NCI-H128 (cell line): ENCODE data around the gene ASXL2.

ENCODE experiments used
- DNase-seq: peaks from one replicate; lab custom pipeline; 2025; ENCODE audit not compliant: unreplicated experiment; lab: John Stamatoyannopoulos, UW

Gene ASXL2

DNA sequence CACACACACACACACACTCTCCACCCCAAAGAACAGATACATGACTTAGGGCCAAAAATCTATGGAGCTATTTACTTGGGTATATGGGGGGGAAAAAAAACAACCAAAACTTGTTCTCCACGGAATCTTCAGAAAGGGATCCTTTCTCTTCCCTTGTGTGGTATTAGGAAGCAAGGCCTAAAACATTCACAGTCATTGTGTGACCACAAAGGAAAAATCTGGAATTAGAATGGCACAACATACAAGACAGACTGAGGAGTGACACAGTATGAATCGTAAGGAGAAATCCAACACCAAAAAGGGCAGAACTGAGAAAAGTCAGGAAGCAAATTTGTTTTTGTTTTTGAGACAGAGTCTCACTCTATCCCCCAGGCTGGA is 70.3 kb downstream of the ASXL2 start:
- no peak for DNase-seq

DNA sequence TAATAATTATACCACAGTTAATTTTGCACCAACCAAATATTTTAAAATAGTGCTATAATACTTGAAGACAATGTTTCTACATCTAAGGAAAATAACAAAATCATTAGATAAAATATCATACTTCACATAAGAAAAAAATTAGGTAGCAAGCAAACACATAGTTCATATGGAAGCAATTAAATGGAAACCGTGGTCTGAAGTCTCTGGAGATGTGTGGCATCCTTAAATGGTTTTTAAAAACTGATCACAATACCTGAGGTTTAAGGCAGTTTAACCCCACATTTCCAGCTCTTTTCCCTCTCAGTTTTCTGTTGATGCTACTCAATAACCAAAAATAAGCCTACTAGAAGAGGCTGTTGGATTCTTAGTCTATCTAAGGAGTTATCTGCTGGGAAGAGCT is 71.3 kb downstream of the ASXL2 start:
- DNase-seq, result no peak

- DNase-seq, result no peak
Measured at GRCh38 chr2:25805987-25806386, 72.3 kb downstream of the ASXL2 start.

DNA sequence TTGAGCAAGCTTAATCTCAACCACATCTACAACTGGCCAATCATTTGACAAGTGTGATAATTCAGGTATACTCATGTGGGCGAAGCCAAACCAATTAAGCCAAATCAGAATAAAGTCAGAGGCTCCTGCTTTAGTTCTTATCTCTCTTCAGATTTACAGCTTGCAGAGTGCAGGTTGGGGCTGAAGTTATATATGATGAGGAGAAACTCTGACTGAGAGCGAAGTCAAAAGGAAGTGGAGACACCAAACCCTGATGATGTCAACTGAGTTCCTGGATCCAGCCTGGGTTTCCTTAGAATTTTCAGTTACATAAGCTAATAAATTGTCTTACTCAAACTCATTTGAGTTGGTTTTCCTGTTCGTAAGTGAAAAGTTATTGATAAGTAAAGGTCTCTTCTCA is 73.9 kb downstream of the ASXL2 start:
- DNase-seq, result no peak

- no peak for DNase-seq
Measured at GRCh38 chr2:25799301-25799700, 79.0 kb downstream of the ASXL2 start.

- DNase-seq, result no peak
Measured at GRCh38 chr2:25797620-25798488, 80.4 kb downstream of the ASXL2 start.

DNA sequence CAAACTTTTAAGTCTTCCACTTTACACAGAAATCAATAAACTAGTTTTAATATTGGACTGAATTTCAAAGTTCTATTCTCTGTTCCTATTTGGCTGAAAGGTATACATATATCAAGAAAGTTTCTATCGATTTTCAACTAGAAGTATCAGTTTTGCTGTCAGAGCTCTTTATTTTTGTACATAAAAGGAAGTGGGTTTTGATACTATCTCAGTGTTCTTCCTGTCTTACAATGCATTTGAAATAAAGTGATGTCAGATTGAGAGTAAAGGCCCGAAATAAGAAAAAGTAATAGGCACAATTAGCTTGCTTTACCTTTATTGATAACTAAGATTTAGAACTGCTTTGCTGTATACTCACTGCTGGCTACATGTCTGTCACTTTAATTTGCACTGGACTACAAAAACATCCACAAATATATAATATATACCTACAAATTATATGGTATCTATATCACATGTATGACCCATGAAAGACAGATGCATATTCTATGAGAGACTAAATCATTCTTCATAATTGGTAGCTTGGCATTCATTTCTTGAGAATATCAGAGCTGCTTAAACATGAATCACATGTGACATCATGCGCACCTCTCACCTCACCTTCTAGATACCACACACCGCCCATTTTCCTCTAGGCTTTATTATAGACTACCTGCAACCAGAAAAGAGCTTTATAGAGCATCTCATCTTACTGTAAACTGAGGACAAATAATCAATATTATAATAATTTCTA is 83.6 kb downstream of the ASXL2 start:
- no peak for DNase-seq

DNA sequence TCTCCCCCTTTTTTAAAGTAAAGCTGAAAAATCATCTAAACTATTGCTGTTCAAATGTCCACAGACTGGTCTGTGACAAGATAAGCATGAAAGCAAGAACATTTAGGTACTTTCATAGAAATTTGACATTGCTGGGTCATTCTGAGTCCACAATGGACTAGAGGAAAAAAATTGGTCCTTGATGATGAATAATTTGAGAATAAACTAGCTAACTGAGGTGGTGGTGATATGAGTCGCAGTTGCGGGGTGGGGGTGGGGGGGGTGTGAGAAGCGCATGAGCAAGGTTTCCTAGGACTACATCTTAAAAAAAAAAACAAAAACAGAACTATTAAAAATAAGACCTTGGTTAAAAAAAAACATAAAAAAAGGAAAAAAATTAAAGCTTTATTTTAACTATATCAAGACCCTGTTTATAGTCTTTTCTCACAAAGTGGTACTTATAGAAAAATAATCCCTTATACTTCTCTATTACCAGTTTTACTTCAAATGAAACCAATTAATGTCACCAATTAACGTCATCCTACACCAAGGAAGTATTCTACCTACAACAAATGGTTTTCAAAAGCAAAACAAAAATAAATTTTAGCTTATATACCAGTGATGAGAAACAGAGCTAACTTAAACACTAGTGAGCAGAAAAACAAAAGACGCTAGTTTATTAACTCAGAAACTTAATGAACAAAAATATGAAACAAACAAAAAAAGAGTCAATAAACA is 88.1 kb downstream of the ASXL2 start:
- DNase-seq, result no peak

DNA sequence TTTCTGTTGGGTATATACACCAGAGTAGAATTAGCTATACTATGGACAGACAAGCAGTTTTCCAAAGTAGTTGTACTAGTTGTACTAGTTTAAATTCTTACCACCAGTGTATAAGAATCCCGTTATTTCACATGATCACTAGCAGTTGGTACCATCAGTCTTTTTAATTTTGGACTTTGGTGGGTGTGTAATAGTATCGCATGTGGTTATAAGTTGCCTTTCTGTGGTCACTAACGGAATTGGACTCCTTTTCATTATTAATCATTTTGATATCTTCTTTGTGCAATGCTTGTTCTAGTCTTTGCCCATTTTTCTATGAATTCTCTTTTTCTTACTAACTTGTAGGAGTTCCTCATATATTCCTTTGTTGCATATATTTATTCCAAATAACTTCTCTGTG is 89.8 kb downstream of the ASXL2 start:
- DNase-seq, result no peak

- DNase-seq, result no peak
Measured at GRCh38 chr2:25787020-25787419, 91.3 kb downstream of the ASXL2 start.

DNA sequence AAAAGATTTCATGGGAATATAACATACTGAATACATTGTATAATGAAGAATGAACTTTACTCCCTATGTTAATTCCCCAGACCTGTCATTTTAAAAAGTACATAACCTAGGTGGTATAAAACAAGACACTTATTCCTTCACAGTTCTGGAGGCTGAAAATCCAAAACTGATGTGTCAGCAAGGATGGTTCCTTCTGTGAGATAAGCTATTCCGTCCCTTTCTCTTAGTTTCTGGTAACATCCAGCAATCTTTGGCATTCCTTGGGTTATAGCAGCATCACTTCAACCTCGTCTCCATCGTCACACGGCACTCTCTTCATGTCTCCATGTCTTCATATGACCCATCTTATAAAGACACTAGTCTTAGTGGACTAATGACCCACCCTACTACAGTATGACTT is 93.9 kb downstream of the ASXL2 start:
- DNase-seq, result no peak

GRCh38 chr2:25777077-25777476 is 101.2 kb downstream of the ASXL2 start:
- DNase-seq, result no peak

GRCh38 chr2:25772078-25772477 is 106.2 kb downstream of the ASXL2 start:
- DNase-seq, result no peak

GRCh38 chr2:25763575-25763974 is 114.7 kb downstream of the ASXL2 start:
- DNase-seq, result no peak

GRCh38 chr2:25760297-25760696 is 118.0 kb downstream of the ASXL2 start:
- DNase-seq, result no peak

GRCh38 chr2:25758348-25758747 is 119.9 kb downstream of the ASXL2 start:
- DNase-seq, result no peak

GRCh38 chr2:25757906-25758305 is 120.4 kb downstream of the ASXL2 start:
- DNase-seq, result no peak

GRCh38 chr2:25756536-25756935 is 121.8 kb downstream of the ASXL2 start:
- no peak for DNase-seq

DNA sequence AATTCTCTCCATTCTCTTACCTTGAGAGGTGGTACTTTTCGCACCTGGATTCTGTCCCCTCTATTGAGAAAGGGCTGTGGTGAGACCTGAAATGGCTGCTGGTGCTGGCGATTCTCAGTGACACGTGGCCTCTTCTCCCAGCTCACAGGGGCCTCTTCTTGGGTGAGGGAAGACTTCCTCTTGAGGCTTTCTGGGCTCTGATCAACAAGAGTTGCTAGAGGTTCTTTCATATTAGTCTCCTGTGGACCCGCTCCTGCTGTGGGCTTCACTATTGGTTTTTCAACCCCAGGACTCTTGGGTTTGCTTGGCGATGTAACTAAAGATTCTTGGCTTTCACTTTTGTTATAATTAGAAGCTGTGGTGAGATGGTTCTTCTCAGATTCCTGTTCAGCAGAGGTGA is 128.6 kb downstream of the ASXL2 start:
- no peak for DNase-seq

- no peak for DNase-seq
Measured at GRCh38 chr2:25744055-25744454, 134.2 kb downstream of the ASXL2 start.

DNA sequence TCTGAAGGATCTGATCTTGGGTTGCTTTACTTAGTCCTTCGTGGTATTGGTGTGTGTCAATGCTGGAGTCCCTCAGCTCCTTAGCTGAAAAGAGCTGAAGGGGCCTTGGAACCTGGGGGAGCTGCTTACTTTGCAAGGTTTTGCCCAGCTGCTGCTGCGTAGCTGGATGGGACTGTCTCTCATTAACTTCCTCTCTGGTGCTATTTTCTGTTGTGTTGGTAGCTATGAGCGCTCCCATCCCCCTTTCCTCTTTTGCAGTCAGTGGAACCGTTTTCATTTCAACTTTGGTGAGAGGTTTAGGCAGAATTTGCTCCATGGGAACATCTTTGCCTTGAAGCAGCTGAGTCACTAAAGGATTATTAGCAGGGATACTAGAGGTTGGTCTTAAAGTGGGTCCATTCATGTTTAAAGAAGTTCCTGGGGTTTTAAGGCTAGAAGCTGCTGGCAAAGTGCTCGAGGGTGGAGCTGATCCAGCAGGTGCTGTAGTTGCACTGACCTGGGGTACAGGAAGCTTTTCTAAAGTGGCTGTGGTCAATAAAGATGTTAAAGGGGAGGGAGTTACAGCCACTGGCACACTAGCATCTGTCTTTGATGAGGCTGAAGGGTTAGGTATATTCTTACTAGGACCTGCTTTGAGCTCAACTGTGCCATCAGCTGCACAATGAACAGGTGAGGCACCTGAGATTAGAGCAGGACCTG is 135.0 kb downstream of the ASXL2 start:
- DNase-seq, result no peak
